ENCODE results near the gene ACCS. TPM values are rescaled to one million over a fixed set of nuclear protein-coding genes. Genes with fewer than 3 reads are reported as not detected.

Gene ACCS
- total and polyA plus RNA-seq, 2 donors from 2014 or later, result 11.4 to 39.0 TPM

GRCh38 chr11:44112091-44112821 lies 46.2 kb downstream of the ACCS start:
- TF ChIP-seq CTCF (IDR thresholded peaks at IDR 0.05; ENCODE audit: borderline replicate concordance, extremely low read depth, insufficient read depth), result no peak

GRCh38 chr11:44113018-44113417 lies 46.9 kb downstream of the ACCS start:
- H3K27me3 ChIP-seq (ENCODE audit: control insufficient read depth, insufficient read depth, low read length), result no peaks in the 10 kb centered on the region
- DNase-seq, result no peak
- no peak for FAIRE-seq
- no peaks in the 10 kb centered on the region for H3K4me1 ChIP-seq (ENCODE audit: control insufficient read depth in 2 of 3, insufficient read depth in 2 of 3, low read depth in 1 of 3, low read length in 3 of 3)
- intact Hi-C loops (cut with DNase I), result loop anchor here (10.0 kb wide), 1 partner anchor 422 kb away; no protein-coding TSS in a partner anchor
- no peak overlapping the region for H3K9ac ChIP-seq (ENCODE audit: low read length in 3 of 3)
- H3K4me3 ChIP-seq (ENCODE audit: low read length in 3 of 3), result no peak overlapping the region
- peaks cover 3 to 26% (median 24%) of the 10 kb centered on the region in 3 donors for H3K36me3 ChIP-seq (ENCODE audit: control insufficient read depth in 2 of 3, insufficient read depth in 3 of 3, low read length in 3 of 3)
- H3K9me3 ChIP-seq (ENCODE audit: control insufficient read depth in 2 of 3, insufficient read depth in 1 of 3, low read length in 3 of 3), result no peaks in the 10 kb centered on the region
- H3K27ac ChIP-seq (ENCODE audit: low read depth in 2 of 2, low read length in 2 of 2), result no peak overlapping the region
- TF ChIP-seq CTCF (IDR thresholded peaks at IDR 0.05; ENCODE audit: borderline replicate concordance, extremely low read depth, insufficient read depth), result no peak

More at GRCh38 chr11:44112091-44112821, 46.2 kb downstream of the ACCS start:
- Histone ChIP-seq H3K36me3 (ENCODE audit: control insufficient read depth in 2 of 3, insufficient read depth in 3 of 3, low read length in 3 of 3) (peaks cover 3 to 27% (median 26%) of the 10 kb centered on the region in 3 donors), H3K4me3 (ENCODE audit: low read length in 3 of 3) (no peak overlapping the region), H3K27ac (ENCODE audit: low read depth in 2 of 2, low read length in 2 of 2) (no peak overlapping the region), H3K27me3 (ENCODE audit: control insufficient read depth, insufficient read depth, low read length) (no peaks in the 10 kb centered on the region), H3K9me3 (ENCODE audit: control insufficient read depth in 2 of 3, insufficient read depth in 1 of 3, low read length in 3 of 3) (no peaks in the 10 kb centered on the region), H3K4me1 (ENCODE audit: control insufficient read depth in 2 of 3, insufficient read depth in 2 of 3, low read depth in 1 of 3, low read length in 3 of 3) (no peaks in the 10 kb centered on the region), H3K9ac (ENCODE audit: low read length in 3 of 3) (no peak overlapping the region)
- no peak for DNase-seq
- FAIRE-seq, result no peak
- intact Hi-C loops (cut with DNase I), result loop anchor here (10.0 kb wide), 1 partner anchor 423 kb away; no protein-coding TSS in a partner anchor

GRCh38 chr11:44113572-44113971 lies 47.5 kb downstream of the ACCS start:
- Histone ChIP-seq H3K9ac (ENCODE audit: low read length in 3 of 3) (no peak overlapping the region), H3K4me1 (ENCODE audit: control insufficient read depth in 2 of 3, insufficient read depth in 2 of 3, low read depth in 1 of 3, low read length in 3 of 3) (no peaks in the 10 kb centered on the region), H3K27me3 (ENCODE audit: control insufficient read depth, insufficient read depth, low read length) (no peaks in the 10 kb centered on the region), H3K36me3 (ENCODE audit: control insufficient read depth in 2 of 3, insufficient read depth in 3 of 3, low read length in 3 of 3) (peaks cover 3 to 22% (median 21%) of the 10 kb centered on the region in 3 donors), H3K9me3 (ENCODE audit: control insufficient read depth in 2 of 3, insufficient read depth in 1 of 3, low read length in 3 of 3) (no peaks in the 10 kb centered on the region), H3K27ac (ENCODE audit: low read depth in 2 of 2, low read length in 2 of 2) (no peak overlapping the region), H3K4me3 (ENCODE audit: low read length in 3 of 3) (no peak overlapping the region)
- DNase-seq, result no peak
- intact Hi-C loops (cut with DNase I), result loop anchor here (10.0 kb wide), 1 partner anchor 421 kb away; no protein-coding TSS in a partner anchor
- no peak for TF ChIP-seq CTCF (IDR thresholded peaks at IDR 0.05; ENCODE audit: borderline replicate concordance, extremely low read depth, insufficient read depth)
- no peak for FAIRE-seq

All from kidney (tissue), 14 donors.